NCI-H748 treated with DMSO at 0.1 percent for 48 hours (cell line): ENCODE results near the gene TRNT1.

Experiments used
- DNase-seq: peaks from one replicate; lab custom pipeline; 2025; lab: John Stamatoyannopoulos, UW

TRNT1 gene

GRCh38 chr3:3178498-3179328 is 52.0 kb downstream of the TRNT1 start:
- DNase-seq: no peak

- DNase-seq: peak; percentile 50
Observed at GRCh38 chr3:3179407-3180094, 52.8 kb downstream of the TRNT1 start, which contains the start of gene CRBN. CRBN (minus strand) TSS chr3:3179691; CDS start chr3:3179687, 4 bp downstream.

GRCh38 chr3:3180456-3180855 is 53.7 kb downstream of the TRNT1 start:
- DNase-seq: no peak

GRCh38 chr3:3184876-3185275 is 58.1 kb downstream of the TRNT1 start:
- no peak for DNase-seq

GRCh38 chr3:3189102-3189727 is 62.5 kb downstream of the TRNT1 start:
- no peak for DNase-seq

GRCh38 chr3:3189961-3190360 is 63.2 kb downstream of the TRNT1 start:
- no peak for DNase-seq

GRCh38 chr3:3191675-3192285 is 65.0 kb downstream of the TRNT1 start:
- no peak for DNase-seq

- no peak for DNase-seq
Observed at GRCh38 chr3:3192286-3192675, 65.5 kb downstream of the TRNT1 start.

- DNase-seq: no peak
Observed at GRCh38 chr3:3194861-3195260, 68.1 kb downstream of the TRNT1 start.

- no peak for DNase-seq
Observed at GRCh38 chr3:3196148-3196861, 69.6 kb downstream of the TRNT1 start.
